HepG2 (cell line): ENCODE results near the gene UQCR10. TPM values are rescaled to one million over a fixed set of nuclear protein-coding genes. Genes with fewer than 3 reads are reported as not detected.

ENCODE experiments used
- ATM ChIP-seq: fragments of 450-650 bp; IDR thresholded peaks from 2 replicates; pipeline ENCODE4 v1.7.1; 2017; ENCODE audit warnings: mild to moderate bottlenecking, borderline replicate concordance
- DNMT1 ChIP-seq: sonication (generic); formaldehyde crosslinking; IDR thresholded peaks from 2 replicates; pipeline ENCODE4 v1.5.1; 2020; ENCODE audit warnings: mild to moderate bottlenecking, missing genetic modification reagents
- E2F5 ChIP-seq: sonication (generic); formaldehyde crosslinking; conservative IDR thresholded peaks from 2 replicates; pipeline ENCODE4 v1.4.0; 2020; ENCODE audit warnings: missing genetic modification reagents
- ELK4 ChIP-seq: sonication (generic); formaldehyde crosslinking; IDR thresholded peaks from 2 replicates; pipeline ENCODE4 v1.9.0; 2021; ENCODE audit warnings: missing genetic modification reagents, borderline replicate concordance
- EZH2 ChIP-seq: conservative IDR thresholded peaks from 2 replicates; pipeline ENCODE4 v1.6.1; 2012; ENCODE audit warnings: mild to moderate bottlenecking, low read depth, low read length, moderate library complexity
- GLMP ChIP-seq: sonication (generic); formaldehyde crosslinking; IDR thresholded peaks from 2 replicates; pipeline ENCODE4 v1.9.0; 2021; ENCODE audit warnings: missing genetic modification reagents, mild to moderate bottlenecking, borderline replicate concordance
- IRF1 ChIP-seq: sonication (generic); formaldehyde crosslinking; IDR thresholded peaks from 2 replicates; pipeline ENCODE4 v1.4.0; 2020; ENCODE audit warnings: low read depth, mild to moderate bottlenecking, missing genetic modification reagents
- JDP2 ChIP-seq: sonication (generic); formaldehyde crosslinking; IDR thresholded peaks from 2 replicates; pipeline ENCODE4 v1.8.1; 2022; ENCODE audit warnings: missing genetic modification reagents, borderline replicate concordance
- MEF2D ChIP-seq: sonication (generic); formaldehyde crosslinking; IDR thresholded peaks from 2 replicates; pipeline ENCODE4 v1.5.1; 2020; ENCODE audit warnings: mild to moderate bottlenecking, missing genetic modification reagents
- NBN ChIP-seq: fragments of 450-650 bp; conservative IDR thresholded peaks from 2 replicates; pipeline ENCODE4 v1.6.1; 2017
- NFE2L1 ChIP-seq: sonication (generic); formaldehyde crosslinking; IDR thresholded peaks from 2 replicates; pipeline ENCODE4 v1.4.0; 2020; ENCODE audit warnings: missing genetic modification reagents, mild to moderate bottlenecking, borderline replicate concordance
- NFE2L2 ChIP-seq: fragments of 150-350 bp; IDR thresholded peaks from 2 replicates; pipeline ENCODE4 v1.6.1; 2014; ENCODE audit warnings: low read length
- NR3C1 ChIP-seq: sonication (generic); formaldehyde crosslinking; IDR thresholded peaks from 2 replicates; pipeline ENCODE4 v1.4.0; 2020; ENCODE audit warnings: missing genetic modification reagents
- PBX3 ChIP-seq: sonication (generic); formaldehyde crosslinking; IDR thresholded peaks from 2 replicates; pipeline ENCODE4 v1.8.1; 2023; ENCODE audit warnings: missing genetic modification reagents, inconsistent platforms, borderline replicate concordance
- RXRB ChIP-seq: IDR thresholded peaks from 2 replicates; pipeline ENCODE4 v1.6.1; 2016; ENCODE audit warnings: borderline replicate concordance, missing genetic modification reagents, missing compliant biosample characterization
- USF2 ChIP-seq, 2 experiments: sonication (generic) in 1 of 2; formaldehyde crosslinking in 1 of 2; IDR thresholded peaks; 2 replicates each; pipeline versions ENCODE4 v1.5.1 to v1.6.1; 2011 to 2020; ENCODE audit warnings: borderline replicate concordance in 1 of 2, low read depth in 1 of 2, low read length in 1 of 2, mild to moderate bottlenecking in 1 of 2, missing genetic modification reagents in 1 of 2, moderate library complexity in 1 of 2
- ZBTB38 ChIP-seq: sonication (generic); formaldehyde crosslinking; IDR thresholded peaks from 2 replicates; pipeline ENCODE4 v1.5.1; 2020; ENCODE audit warnings: mild to moderate bottlenecking, missing genetic modification reagents
- ZFP36L2 ChIP-seq: sonication (generic); formaldehyde crosslinking; IDR thresholded peaks from 2 replicates; pipeline ENCODE4 v1.4.0; 2020; ENCODE audit warnings: missing genetic modification reagents
- ZKSCAN1 ChIP-seq: fragments of 150-350 bp; IDR thresholded peaks from 2 replicates; pipeline ENCODE4 v1.6.1; 2014; ENCODE audit warnings: low read length
- ZNF331 ChIP-seq: sonication (generic); formaldehyde crosslinking; IDR thresholded peaks from 2 replicates; pipeline ENCODE4 v1.4.0; 2020; ENCODE audit warnings: missing genetic modification reagents
- ZNF383 ChIP-seq: sonication (generic); formaldehyde crosslinking; IDR thresholded peaks from 2 replicates; pipeline ENCODE4 v1.4.0; 2020; ENCODE audit warnings: missing genetic modification reagents, mild to moderate bottlenecking, borderline replicate concordance
- polyA plus RNA-seq, 8 experiments: library from polyadenylated mRNA; depleted of rRNA in 3 of 8; stranded (reverse) in 7 of 8; unstranded in 1 of 8; fragments of >200 nt; fragmentation: Illumina TruSeq in 4 of 8; extraction: Trizol in 4 of 8; gene quantifications; 2 replicates each; pipeline versions ENCODE4 v1.2.1 to v1.2.3, GENCODE V29; 2011 to 2016; ENCODE audit warnings: low read depth in 4 of 8, missing spikeins in 1 of 8, mixed read lengths in 1 of 8; ENCODE audit not compliant: insufficient read depth in 1 of 8
- total RNA-seq, 5 experiments: library from RNA; depleted of rRNA; stranded (reverse); fragments of >200 nt; fragmentation: Illumina TruSeq; extraction: Trizol; gene quantifications; 2 replicates each; pipeline ENCODE4 v1.2.3, GENCODE V29; 2016; ENCODE audit warnings: low read depth in 1 of 5

Gene UQCR10
- total and polyA plus RNA-seq, 2 of the 13 experiments (the other 11 are each of a cell fraction or from before 2014, with no cell fraction given) = 225 to 232 TPM

- TF ChIP-seq NBN (no peak), JDP2 (CRISPR knock-in tag) (no peak), NFE2L1 (CRISPR knock-in tag) (no peak), PBX3 (no peak), E2F5 (CRISPR knock-in tag) (no peak), ZNF383 (CRISPR knock-in tag) (0 out of 2 replicates have a peak, but pooled peaks have one; percentile 78), ZBTB38 (CRISPR knock-in tag) (peak; percentile 58), USF2 (IDR thresholded peaks at IDR 0.05; ENCODE audit: low read depth, low read length) (no peak), USF2 (CRISPR knock-in tag; IDR thresholded peaks at IDR 0.05; ENCODE audit: borderline replicate concordance) (no peak), ELK4 (CRISPR knock-in tag) (no peak), DNMT1 (CRISPR knock-in tag) (peak; percentile 81; the same call in 1 of the 2 replicates), ZKSCAN1 (no peak), IRF1 (CRISPR knock-in tag) (no peak), GLMP (no peak), NFE2L2 (no peak), NR3C1 (CRISPR knock-in tag) (no peak), ZFP36L2 (no peak), MEF2D (CRISPR knock-in tag) (no peak; the same call in 1 of the 2 replicates), RXRB (CRISPR knock-in tag) (no peak; the same call in 1 of the 2 replicates), ZNF331 (CRISPR knock-in tag) (0 out of 2 replicates have a peak, but pooled peaks have one; percentile 48), ATM (no peak), EZH2 (no peak)
Observed at GRCh38 chr22:29767171-29768051, at the start of gene UQCR10 (continued).
